B cell (primary cell): ENCODE results near the gene FAM227B. TPM values are rescaled to one million over a fixed set of nuclear protein-coding genes. Genes with fewer than 3 reads are reported as not detected.

ENCODE experiments used
- ATAC-seq: fragments of 200-7000 bp; cut with Tn5 transposase; one replicate; pipeline ENCODE4 v1.10.0; 2021; ENCODE audit warnings: low read depth, mild to moderate bottlenecking, moderate number of reproducible peaks, moderate library complexity
- CTCF ChIA-PET: fragments of 350-600 bp; sonication (Branson Sonifier 250); formaldehyde crosslinking; loops from one replicate; lab custom pipeline; 2021; ENCODE audit warnings: antibody characterized with exemption, inconsistent platforms; lab: Charles Lee
- POLR2A ChIA-PET: fragments of 350-600 bp; sonication (Branson Sonifier 250); formaldehyde crosslinking; loops from one replicate; lab custom pipeline; 2021; ENCODE audit warnings: antibody characterized with exemption; lab: Charles Lee
- DNase-seq: peaks from one replicate; pipeline ENCODE4 v3.0.0; 2013
- H2AFZ ChIP-seq: 2 replicates; pipeline ENCODE4 v1.6.1; 2012; ENCODE audit warnings: mild to moderate bottlenecking, low read depth, low read length; ENCODE audit not compliant: insufficient read depth, poor library complexity, severe bottlenecking
- H3K27ac ChIP-seq, 2 donors: 1 replicate in 1 of 2; 2 replicates in 1 of 2; pipeline ENCODE4 v1.5.1; 2012 to 2013; ENCODE audit warnings: low read length in 2 of 2, mild to moderate bottlenecking in 2 of 2, moderate library complexity in 1 of 2
- H3K27me3 ChIP-seq, 4 experiments: fragments of 200-600 bp in 1 of 4; sonication (generic) in 1 of 4; replicated peaks in 1 of 4; 1 replicate in 2 of 4; 2 replicates in 2 of 4; pipeline versions ENCODE4 v1.6.1 to v1.7.0; 2013 to 2016; ENCODE audit warnings: low read length in 3 of 4, mild to moderate bottlenecking in 2 of 4, mixed read lengths in 1 of 4, moderate library complexity in 1 of 4; ENCODE audit not compliant: insufficient read depth in 4 of 4, control insufficient read depth in 3 of 4; ENCODE audit errors: control extremely low read depth in 1 of 4
- H3K36me3 ChIP-seq, 2 experiments: replicated peaks in 1 of 2; 1 replicate in 1 of 2; 2 replicates in 1 of 2; pipeline versions ENCODE4 v1.6.1 to v1.7.1; 2013; ENCODE audit warnings: low read length in 1 of 2; ENCODE audit not compliant: insufficient read depth in 2 of 2, control insufficient read depth in 1 of 2; ENCODE audit errors: control extremely low read depth in 1 of 2, extremely low read depth in 1 of 2
- H3K4me1 ChIP-seq, 2 donors: fragments of 200-600 bp in 1 of 2; sonication (generic) in 1 of 2; 1 replicate in 1 of 2; 2 replicates in 1 of 2; pipeline versions ENCODE4 v1.5.1 to v1.6.1; 2013 to 2017; ENCODE audit warnings: low read length in 2 of 2; ENCODE audit not compliant: control insufficient read depth in 2 of 2, insufficient read depth in 2 of 2
- H3K4me2 ChIP-seq: replicated peaks from 2 replicates; pipeline ENCODE3; 2012; ENCODE audit warnings: mild to moderate bottlenecking, low read depth, low read length; ENCODE audit not compliant: poor library complexity, severe bottlenecking
- H3K4me3 ChIP-seq, 5 experiments: fragments of 200-600 bp in 1 of 5; sonication (generic) in 1 of 5; 1 replicate in 3 of 5; 2 replicates in 2 of 5; pipeline versions ENCODE4 v1.5.1 to v1.7.0; 2011 to 2016; ENCODE audit warnings: low read length in 4 of 5, mild to moderate bottlenecking in 4 of 5, low read depth in 2 of 5, control low read depth in 1 of 5, moderate library complexity in 1 of 5; ENCODE audit not compliant: insufficient read depth in 1 of 5; ENCODE audit errors: control extremely low read depth in 1 of 5, extremely low read depth in 1 of 5
- H3K79me2 ChIP-seq: fragments of 200-600 bp; sonication (generic); one replicate; pipeline ENCODE4 v1.6.0; 2016; ENCODE audit warnings: low read length; ENCODE audit not compliant: control insufficient read depth, insufficient read depth
- H3K9ac ChIP-seq: fragments of 200-600 bp; sonication (generic); 2 replicates; pipeline ENCODE4 v1.6.1; 2017; ENCODE audit warnings: mild to moderate bottlenecking, low read length, moderate library complexity
- H3K9me3 ChIP-seq, 3 donors: one replicate each; pipeline versions ENCODE4 v1.6.1 to v1.7.1; 2013; ENCODE audit warnings: low read length in 2 of 3; ENCODE audit not compliant: control insufficient read depth in 2 of 3, insufficient read depth in 1 of 3; ENCODE audit errors: control extremely low read depth in 1 of 3
- H4K20me1 ChIP-seq: 2 replicates; pipeline ENCODE4 v1.6.0; 2012; ENCODE audit warnings: mild to moderate bottlenecking, low read length; ENCODE audit not compliant: insufficient read depth, control insufficient read depth, poor library complexity, severe bottlenecking
- H3K27ac Mint-ChIP-seq: one replicate; pipeline ENCODE4 v1.8.0; 2021; ENCODE audit warnings: mixed read lengths
- H3K27me3 Mint-ChIP-seq: one replicate; pipeline ENCODE4 v1.8.0; 2021; ENCODE audit warnings: mixed read lengths
- H3K4me1 Mint-ChIP-seq: one replicate; pipeline ENCODE4 v1.8.0; 2021; ENCODE audit warnings: mixed read lengths
- H3K4me3 Mint-ChIP-seq: one replicate; pipeline ENCODE4 v1.8.0; 2021; ENCODE audit warnings: mixed read lengths
- H3K9me3 Mint-ChIP-seq: one replicate; pipeline ENCODE4 v1.8.0; 2022; ENCODE audit warnings: mixed read lengths; ENCODE audit not compliant: insufficient read depth
- CTCF ChIP-seq: fragments of 200-600 bp; IDR thresholded peaks from one replicate; pipeline ENCODE4 v1.8.0; 2022; ENCODE audit warnings: antibody characterized with exemption, mild to moderate bottlenecking
- EZH2 ChIP-seq: IDR thresholded peaks from 2 replicates; pipeline ENCODE4 v1.6.1; 2012; ENCODE audit warnings: borderline replicate concordance, low read depth, mild to moderate bottlenecking, moderate library complexity, low read length; ENCODE audit not compliant: insufficient read depth, poor library complexity, severe bottlenecking
- whole genome bisulfite sequencing: methylation state at CpG from one replicate; pipeline ENCODE4 v1.1.5; 2013; ENCODE audit warnings: missing lambda C conversion rate; ENCODE audit not compliant: insufficient coverage; 5-methylcytosine and 5-hydroxymethylcytosine counted together
- intact Hi-C: fragments of 100-400 bp; cut with micrococcal nuclease; formaldehyde crosslinking; loops from one replicate; pipeline ENCODE4 v1.10.0; 2022
- polyA plus RNA-seq: library from polyadenylated mRNA; depleted of rRNA; stranded (reverse); fragments of >200 nt; gene quantifications from 2 replicates; pipeline ENCODE4 v1.2.3, GENCODE V29; 2012
- total RNA-seq, 2 donors: library from RNA; stranded (reverse); fragments of 120-200 nt in 1 of 2; gene quantifications; 1 replicate in 1 of 2; 2 replicates in 1 of 2; pipeline versions ENCODE4 v1.2.3 to v1.2.4, GENCODE V29; 2013 to 2022

FAM227B gene
- total and polyA plus RNA-seq, 2 donors (not counting 1 experiment from before 2014, with no cell fraction given) = 5.6 to 8.9 TPM

- DNase-seq (no peak), ATAC-seq (no peak)
- Mint-ChIP-seq H3K4me3 (no peak overlapping the region), H3K9me3 (no peaks in the 10 kb centered on the region), H3K4me1 (no peaks in the 10 kb centered on the region), H3K27ac (no peak overlapping the region), H3K27me3 (no peaks in the 10 kb centered on the region)
- Histone ChIP-seq H4K20me1 (no peaks in the 10 kb centered on the region), H3K4me1 (no peaks in the 10 kb centered on the region), H3K27me3 (no peaks in the 10 kb centered on the region), H3K79me2 (no peaks in the 10 kb centered on the region), H2AFZ (no peak overlapping the region), H3K27ac (no peak overlapping the region), H3K9ac (no peak overlapping the region), H3K4me2 (no peak overlapping the region), H3K36me3 (no peaks in the 10 kb centered on the region), H3K4me3 (no peak overlapping the region), H3K9me3 (no peaks in the 10 kb centered on the region)
- POLR2A ChIA-PET = no interaction called here
- CTCF ChIA-PET = no interaction called here
- intact Hi-C loops = no loop called here
- TF ChIP-seq CTCF (no peak), EZH2 (no peak)
- WGBS = no CpG with 5 or more reads among the region's 1 CpG
Measured at GRCh38 chr15:49370782-49371181, 249.8 kb downstream of the FAM227B start.

- H3K9me3 Mint-ChIP-seq = no peaks in the 10 kb centered on the region
- Histone ChIP-seq H3K79me2 (no peaks in the 10 kb centered on the region), H3K4me1 (no peaks in the 10 kb centered on the region), H3K36me3 (no peaks in the 10 kb centered on the region), H4K20me1 (no peaks in the 10 kb centered on the region), H3K4me2 (no peak overlapping the region), H3K27ac (no peak overlapping the region), H3K9me3 (no peaks in the 10 kb centered on the region), H2AFZ (no peak overlapping the region), H3K27me3 (no peaks in the 10 kb centered on the region), H3K9ac (no peak overlapping the region), H3K4me3 (no peak overlapping the region)
- DNase-seq (no peak), ATAC-seq (no peak)
- ChIA-PET POLR2A (no interaction called here), CTCF (no interaction called here)
- no peak overlapping the region for H3K4me3 Mint-ChIP-seq
- H3K27me3 Mint-ChIP-seq = no peaks in the 10 kb centered on the region
- intact Hi-C loops = no loop called here
- 97% methylated on average over 16 of the region's 22 CpGs for WGBS
- no peak for TF ChIP-seq EZH2
- TF ChIP-seq CTCF = no peak
- no peak overlapping the region for H3K27ac Mint-ChIP-seq
- H3K4me1 Mint-ChIP-seq = no peaks in the 10 kb centered on the region
Measured at GRCh38 chr15:49366496-49366895, 254.1 kb downstream of the FAM227B start.
